DND-41 (cell line): Measurements from ENCODE around the gene SLC36A2.

Experiments
- CTCF ChIP-seq: IDR thresholded peaks from 2 replicates; pipeline ENCODE4 v1.5.1; 2012; ENCODE audit warnings: borderline replicate concordance, low read length, moderate library complexity, mild to moderate bottlenecking; ENCODE audit not compliant: poor library complexity, severe bottlenecking; ENCODE audit errors: extremely low read depth
- EZH2 ChIP-seq: IDR thresholded peaks from 3 replicates; pipeline ENCODE4 v1.6.1; 2012; ENCODE audit warnings: borderline replicate concordance, low read depth, mild to moderate bottlenecking, moderate library complexity, low read length, inconsistent platforms; ENCODE audit not compliant: severe bottlenecking

- no peak for TF ChIP-seq EZH2
- TF ChIP-seq CTCF, result no peak
Observed at GRCh38 chr5:151296478-151296830, 50.9 kb downstream of the SLC36A2 start.
